H1 (cell line): ENCODE results near the gene B3GLCT. TPM values are rescaled to one million over a fixed set of nuclear protein-coding genes. Genes with fewer than 3 reads are reported as not detected.

Source experiments
- CTCF ChIA-PET: fragments of 300-600 bp; sonication (Branson Sonifier 250); formaldehyde crosslinking; loops from one replicate; lab custom pipeline; 2021; ENCODE audit not compliant: partially characterized antibody; lab: Charles Lee
- POLR2A ChIA-PET: fragments of 300-600 bp; sonication (Branson Sonifier 250); formaldehyde crosslinking; loops from one replicate; lab custom pipeline; 2021; ENCODE audit warnings: inconsistent platforms; ENCODE audit not compliant: partially characterized antibody; lab: Charles Lee
- DNase-seq, 2 experiments: peaks; one replicate each; pipeline versions ENCODE4 v3.0.0 to v3.0.0-alpha.2; 2010 to 2022; ENCODE audit warnings: low spot score in 2 of 2, low read depth in 1 of 2, mixed read lengths in 1 of 2
- FAIRE-seq: peaks from 2 replicates; lab custom pipeline; 2011; peaks lifted over from hg19 to GRCh38; lab: Jason Lieb, UNC
- H2AFZ ChIP-seq: 2 replicates; pipeline ENCODE4 v1.8.1; 2012; ENCODE audit warnings: low read length, inconsistent platforms
- H2AK5ac ChIP-seq: 2 replicates; pipeline ENCODE4 v1.6.1; 2013; ENCODE audit warnings: low read depth, low read length
- H2BK120ac ChIP-seq: replicated peaks from 2 replicates; pipeline ENCODE3; 2013; ENCODE audit warnings: low read depth, low read length, inconsistent platforms
- H2BK12ac ChIP-seq: 2 replicates; pipeline ENCODE4 v1.6.1; 2013; ENCODE audit warnings: low read depth, low read length
- H2BK15ac ChIP-seq: 2 replicates; pipeline ENCODE4 v1.6.1; 2013; ENCODE audit warnings: low read length
- H2BK20ac ChIP-seq: 2 replicates; pipeline ENCODE4 v1.6.1; 2013; ENCODE audit warnings: low read length
- H2BK5ac ChIP-seq: 2 replicates; pipeline ENCODE4 v1.6.1; 2013; ENCODE audit warnings: low read depth, low read length
- H3K14ac ChIP-seq: 2 replicates; pipeline ENCODE4 v1.6.1; 2013; ENCODE audit warnings: inconsistent platforms; ENCODE audit not compliant: insufficient read length
- H3K18ac ChIP-seq: 2 replicates; pipeline ENCODE4 v1.6.1; 2013; ENCODE audit warnings: low read length; ENCODE audit errors: extremely low read depth
- H3K23ac ChIP-seq: 2 replicates; pipeline ENCODE4 v1.6.1; 2013; ENCODE audit warnings: inconsistent platforms; ENCODE audit not compliant: insufficient read length
- H3K23me2 ChIP-seq: 2 replicates; pipeline ENCODE4 v1.6.1; 2013; ENCODE audit warnings: low read depth, low read length
- H3K27ac ChIP-seq: 2 replicates; pipeline ENCODE4 v1.6.1; 2011; ENCODE audit warnings: low read depth, low read length, inconsistent platforms
- H3K27me3 ChIP-seq, 4 experiments: replicated peaks in 1 of 4; 1 replicate in 1 of 4; 2 replicates in 3 of 4; pipeline versions ENCODE4 v1.6.1 to v1.8.1; 2011 to 2013; ENCODE audit warnings: low read length in 3 of 4, mild to moderate bottlenecking in 3 of 4, inconsistent platforms in 2 of 4, mixed read lengths in 2 of 4, moderate library complexity in 1 of 4; ENCODE audit not compliant: control insufficient read depth in 3 of 4, insufficient read depth in 3 of 4; ENCODE audit errors: extremely low read depth in 1 of 4
- H3K36me3 ChIP-seq, 4 experiments: 2 replicates each; pipeline versions ENCODE4 v1.6.1 to v1.8.1; 2011 to 2013; ENCODE audit warnings: mild to moderate bottlenecking in 4 of 4, low read length in 3 of 4, moderate library complexity in 2 of 4, control low read depth in 1 of 4, inconsistent platforms in 1 of 4; ENCODE audit not compliant: insufficient read depth in 4 of 4, control insufficient read depth in 2 of 4
- H3K4ac ChIP-seq: replicated peaks from 2 replicates; pipeline ENCODE3; 2013; ENCODE audit warnings: low read length, low read depth, mixed read lengths, inconsistent platforms; ENCODE audit not compliant: insufficient read length
- H3K4me1 ChIP-seq, 4 experiments: replicated peaks in 1 of 4; 1 replicate in 1 of 4; 2 replicates in 3 of 4; pipeline versions ENCODE4 v1.6.1 to v1.8.1; 2011 to 2013; ENCODE audit warnings: low read length in 3 of 4, inconsistent platforms in 2 of 4, mixed read lengths in 1 of 4; ENCODE audit not compliant: insufficient read depth in 4 of 4, control insufficient read depth in 3 of 4
- H3K4me2 ChIP-seq, 2 experiments: 2 replicates each; pipeline versions ENCODE4 v1.6.1 to v1.8.1; 2011 to 2013; ENCODE audit warnings: low read depth in 2 of 2, low read length in 2 of 2, control low read depth in 1 of 2, inconsistent platforms in 1 of 2, mild to moderate bottlenecking in 1 of 2; ENCODE audit not compliant: insufficient read depth in 1 of 2
- H3K4me3 ChIP-seq, 4 experiments: fragments of 200-600, 300-600 bp in 1 of 4; sonication (generic), shearing (Covaris generic), sonication (Bioruptor Twin) in 1 of 4; 2 replicates each; pipeline versions ENCODE4 v1.5.1 to v1.8.1; 2011 to 2016; ENCODE audit warnings: low read length in 4 of 4, low read depth in 3 of 4, control low read depth in 2 of 4, inconsistent platforms in 2 of 4, mild to moderate bottlenecking in 2 of 4, mixed read lengths in 1 of 4, moderate library complexity in 1 of 4; ENCODE audit not compliant: insufficient read depth in 2 of 4; ENCODE audit errors: extremely low read depth in 1 of 4
- H3K56ac ChIP-seq: replicated peaks from 2 replicates; pipeline ENCODE3; 2013; ENCODE audit warnings: low read depth, mild to moderate bottlenecking, mixed read lengths, low read length, inconsistent platforms; ENCODE audit not compliant: insufficient read length
- H3K79me1 ChIP-seq: 2 replicates; pipeline ENCODE4 v1.6.1; 2013; ENCODE audit warnings: low read depth, low read length, control low read depth
- H3K79me2 ChIP-seq, 2 experiments: 2 replicates each; pipeline versions ENCODE4 v1.6.1 to v1.8.1; 2012 to 2013; ENCODE audit warnings: low read length in 2 of 2, mild to moderate bottlenecking in 2 of 2, inconsistent platforms in 1 of 2; ENCODE audit not compliant: insufficient read depth in 2 of 2, control insufficient read depth in 1 of 2
- H3K9ac ChIP-seq, 4 experiments: replicated peaks in 1 of 4; 1 replicate in 1 of 4; 2 replicates in 3 of 4; pipeline versions ENCODE4 v1.6.1 to v1.8.1; 2011 to 2013; ENCODE audit warnings: low read depth in 3 of 4, low read length in 3 of 4, control low read depth in 2 of 4, mild to moderate bottlenecking in 2 of 4, moderate library complexity in 2 of 4, inconsistent platforms in 1 of 4; ENCODE audit errors: extremely low read depth in 1 of 4
- H3K9me3 ChIP-seq, 2 experiments: 2 replicates each; pipeline versions ENCODE4 v1.6.1 to v1.8.1; 2012 to 2013; ENCODE audit warnings: mild to moderate bottlenecking in 2 of 2, moderate library complexity in 2 of 2, control low read depth in 1 of 2, inconsistent platforms in 1 of 2, low read depth in 1 of 2, low read length in 1 of 2, mixed read lengths in 1 of 2; ENCODE audit not compliant: insufficient read depth in 2 of 2
- H4K20me1 ChIP-seq, 2 experiments: replicated peaks in 1 of 2; 2 replicates each; pipeline versions ENCODE3 to v1.8.1; 2011 to 2013; ENCODE audit warnings: inconsistent platforms in 2 of 2, low read length in 2 of 2, mild to moderate bottlenecking in 1 of 2; ENCODE audit not compliant: insufficient read depth in 2 of 2, control insufficient read depth in 1 of 2
- H4K5ac ChIP-seq: 2 replicates; pipeline ENCODE4 v1.6.1; 2013; ENCODE audit warnings: low read length, low read depth, mixed read lengths, inconsistent platforms; ENCODE audit not compliant: insufficient read length
- H4K8ac ChIP-seq: 2 replicates; pipeline ENCODE4 v1.8.0; 2013; ENCODE audit warnings: mild to moderate bottlenecking, moderate library complexity, low read length, inconsistent platforms; ENCODE audit not compliant: insufficient read depth; ENCODE audit errors: extremely low read depth
- H4K91ac ChIP-seq: replicated peaks from 2 replicates; pipeline ENCODE3; 2013; ENCODE audit warnings: low read length, mixed read lengths, inconsistent platforms; ENCODE audit not compliant: insufficient read length
- ATF2 ChIP-seq: IDR thresholded peaks from 2 replicates; pipeline ENCODE4 v1.6.1; 2012; ENCODE audit warnings: low read length, inconsistent platforms
- RAD21 ChIP-seq, 2 experiments: IDR thresholded peaks in 1 of 2; conservative IDR thresholded peaks in 1 of 2; 2 replicates each; pipeline ENCODE4 v1.6.1; 2011; ENCODE audit warnings: low read depth in 2 of 2, low read length in 2 of 2, improper control_type of control experiment in 1 of 2, inconsistent platforms in 1 of 2, mild to moderate bottlenecking in 1 of 2, moderate library complexity in 1 of 2
- WGBS, 2 experiments: shearing (Covaris generic) in 1 of 2; methylation state at CpG; one replicate each; pipeline versions ENCODE4 v1.1.6 to v1.1.7; 2013 to 2015; ENCODE audit warnings: low lambda C conversion rate in 2 of 2, mixed read lengths in 2 of 2, inconsistent platforms in 1 of 2, low coverage in 1 of 2, missing lambda C conversion rate in 1 of 2; ENCODE audit not compliant: insufficient replicate concordance in 2 of 2, insufficient coverage in 1 of 2, insufficient read length in 1 of 2; ENCODE audit errors: extremely low coverage in 1 of 2, missing lambda C conversion rate in 1 of 2; 5-methylcytosine and 5-hydroxymethylcytosine counted together
- polyA plus RNA-seq, 7 experiments: library from polyadenylated mRNA; depleted of rRNA in 3 of 7; stranded (reverse) in 5 of 7; unstranded in 2 of 7; fragments of >200 nt in 5 of 7; fragments of 200-250 nt in 2 of 7; gene quantifications; 1 replicate in 5 of 7; 2 replicates in 1 of 7; 4 replicates in 1 of 7; pipeline versions ENCODE4 v1.2.1 to v1.2.3, GENCODE V29; 2011 to 2013; ENCODE audit warnings: missing spikeins in 2 of 7, mixed read lengths in 2 of 7
- total RNA-seq: library from RNA; stranded (reverse); fragmentation: NEBNext Ultra II Directional; extraction: Animal tissue kit (Norgen Biotek cat#: 25700); gene quantifications from 2 replicates; pipeline ENCODE4 v1.2.1, GENCODE V29; 2021

Gene B3GLCT
- total and polyA plus RNA-seq, 2 of the 8 experiments (the other 6 are each of a cell fraction or from before 2014, with no cell fraction given), result 1.5 to 4.1 TPM

GRCh38 chr13:31174018-31174417 lies 25.8 kb upstream of the B3GLCT start:
- POLR2A ChIA-PET, result no interaction called here
- H3K23me2 ChIP-seq, result no peaks in the 10 kb centered on the region
- no peak overlapping the region for H3K18ac ChIP-seq
- H3K14ac ChIP-seq, result no peak overlapping the region
- FAIRE-seq, result no peak
- no peak overlapping the region for H2BK20ac ChIP-seq
- H3K36me3 ChIP-seq, result no peaks in the 10 kb centered on the region
- H3K27me3 ChIP-seq, result no peaks in the 10 kb centered on the region
- H2AFZ ChIP-seq, result no peak overlapping the region
- no peak overlapping the region for H2BK15ac ChIP-seq
- H2BK12ac ChIP-seq, result no peak overlapping the region
- 0 out of 7 replicates have a peak, but pooled peaks cover 0 to 2% (median 0%) of the 10 kb centered on the region in 4 experiments for H3K4me1 ChIP-seq
- no peak overlapping the region for H3K56ac ChIP-seq
- no peak overlapping the region for H2BK5ac ChIP-seq
- no peak overlapping the region for H4K91ac ChIP-seq
- H2AK5ac ChIP-seq, result no peak overlapping the region
- H3K9ac ChIP-seq, result no peak overlapping the region
- H4K20me1 ChIP-seq, result no peaks in the 10 kb centered on the region
- no peak for DNase-seq
- H3K9me3 ChIP-seq, result no peaks in the 10 kb centered on the region
- H3K27ac ChIP-seq, result no peak overlapping the region
- no peak overlapping the region for H3K4me2 ChIP-seq
- no peak overlapping the region for H3K4ac ChIP-seq
- CTCF ChIA-PET, result interaction anchor here (0.9 to 1.7 kb wide), 5 partner anchors 9 to 122 kb away, joined by 3 to 7 read pairs (median 4); no protein-coding TSS in a partner anchor
- no peak overlapping the region for H2BK120ac ChIP-seq
- 86% methylated on average over 3 of the region's 3 CpGs; no CpG with 5 or more reads in 1 of the 2 experiments for WGBS, 2 experiments
- H3K79me1 ChIP-seq, result no peaks in the 10 kb centered on the region
- H3K4me3 ChIP-seq, result no peak overlapping the region
- peak; percentile 18 to 34; a peak in 2 of 4 replicates for TF ChIP-seq RAD21 (IDR thresholded peaks at IDR 0.05 in 1 of 2, conservative IDR thresholded peaks at IDR 0.05 in 1 of 2; ENCODE audit: low read depth in 2 of 2, low read length in 2 of 2)
- TF ChIP-seq ATF2, result no peak
- H4K8ac ChIP-seq, result no peak overlapping the region
- H3K23ac ChIP-seq, result no peak overlapping the region
- H3K79me2 ChIP-seq, result no peaks in the 10 kb centered on the region
- no peak overlapping the region for H4K5ac ChIP-seq
